Measurements from ENCODE around the gene GPR132. TPM values are rescaled to one million over a fixed set of nuclear protein-coding genes. Genes with fewer than 3 reads are reported as not detected.

GPR132 gene
- total RNA-seq, 1 experiment from 2014 or later: not detected

GRCh38 chr14:105023791-105024480 lies 41.3 kb downstream of the GPR132 start:
- Histone ChIP-seq H3K27me3 (no peaks in the 10 kb centered on the region), H3K9me3 (no peaks in the 10 kb centered on the region), H3K4me3 (no peak overlapping the region), H3K36me3 (peaks cover 9% of the 10 kb centered on the region)
- peak; percentile 15 for DNase-seq

GRCh38 chr14:105023144-105023543 lies 42.1 kb downstream of the GPR132 start:
- Histone ChIP-seq H3K36me3 (peaks cover 9% of the 10 kb centered on the region), H3K4me3 (no peak overlapping the region), H3K27me3 (no peaks in the 10 kb centered on the region), H3K9me3 (no peaks in the 10 kb centered on the region)
- peak; percentile 19 for DNase-seq

- Histone ChIP-seq H3K36me3 (peaks cover 9% of the 10 kb centered on the region), H3K27me3 (no peaks in the 10 kb centered on the region), H3K9me3 (no peaks in the 10 kb centered on the region), H3K4me3 (peak overlapping the region; percentile 76)
- no peak for DNase-seq
Measured at GRCh38 chr14:105022276-105022670, 43.0 kb downstream of the GPR132 start.

GRCh38 chr14:105021656-105022275 lies 43.5 kb downstream of the GPR132 start:
- H3K4me3 ChIP-seq: peak overlapping the region; percentile 76
- H3K27me3 ChIP-seq: no peaks in the 10 kb centered on the region
- peaks cover 10% of the 10 kb centered on the region for H3K36me3 ChIP-seq
- DNase-seq: peak; percentile 30
- no peaks in the 10 kb centered on the region for H3K9me3 ChIP-seq

GRCh38 chr14:105020815-105021655 lies 44.2 kb downstream of the GPR132 start, which contains the start of gene CDCA4:
TSS of gene CDCA4 (minus strand) at chr14:105021083. CDS start at chr14:105011929, 9,154 bp downstream.
- DNase-seq: peak; percentile 92
- Histone ChIP-seq H3K4me3 (peak within 1 kb of the TSS; percentile 76), H3K9me3 (no peaks in the 10 kb centered on the region), H3K27me3 (no peaks in the 10 kb centered on the region), H3K36me3 (peaks cover 15% of the 10 kb centered on the region)

- H3K4me3 ChIP-seq: peak overlapping the region; percentile 72
- no peak for DNase-seq
- no peaks in the 10 kb centered on the region for H3K9me3 ChIP-seq
- H3K27me3 ChIP-seq: no peaks in the 10 kb centered on the region
- peaks cover 18% of the 10 kb centered on the region for H3K36me3 ChIP-seq
Measured at GRCh38 chr14:105019861-105020814, 45.1 kb downstream of the GPR132 start.

DNA sequence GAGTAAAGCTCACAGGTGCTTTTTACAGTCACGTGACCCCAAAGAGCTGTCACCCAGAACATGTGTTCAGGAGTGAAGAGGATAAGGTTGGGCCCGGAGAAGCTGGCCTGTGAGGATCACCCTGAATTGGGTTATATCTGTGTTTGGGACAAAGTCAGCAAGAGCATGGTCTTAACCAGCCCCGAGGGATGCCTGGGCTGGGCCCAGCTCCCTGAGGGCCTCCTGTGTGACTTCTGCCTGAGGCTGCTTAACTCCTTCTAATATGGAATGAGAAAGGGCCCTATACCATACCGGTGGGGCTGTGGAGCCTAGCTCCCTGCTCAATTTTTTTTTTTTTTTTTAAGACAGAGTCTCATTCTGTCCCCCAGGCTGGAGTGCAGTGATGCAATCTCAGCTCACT lies 46.8 kb downstream of the GPR132 start:
- DNase-seq: no peak
- H3K4me3 ChIP-seq: peak overlapping the region; percentile 72; the same call in 1 of the 2 replicates
- peaks cover 18% of the 10 kb centered on the region for H3K36me3 ChIP-seq
- no peaks in the 10 kb centered on the region for H3K9me3 ChIP-seq
- no peaks in the 10 kb centered on the region for H3K27me3 ChIP-seq

GRCh38 chr14:105015905-105016304 lies 49.3 kb downstream of the GPR132 start:
- no peak overlapping the region for H3K4me3 ChIP-seq
- no peak for DNase-seq

GRCh38 chr14:105015242-105015641 lies 50.0 kb downstream of the GPR132 start:
- Histone ChIP-seq H3K4me3 (no peak overlapping the region), H3K9me3 (no peaks in the 10 kb centered on the region), H3K27me3 (no peaks in the 10 kb centered on the region), H3K36me3 (peaks cover 30% of the 10 kb centered on the region)
- no peak for DNase-seq

More at GRCh38 chr14:105015905-105016304, 49.3 kb downstream of the GPR132 start:
- Histone ChIP-seq H3K27me3 (no peaks in the 10 kb centered on the region), H3K9me3 (no peaks in the 10 kb centered on the region), H3K36me3 (peaks cover 24% of the 10 kb centered on the region)

DNA sequence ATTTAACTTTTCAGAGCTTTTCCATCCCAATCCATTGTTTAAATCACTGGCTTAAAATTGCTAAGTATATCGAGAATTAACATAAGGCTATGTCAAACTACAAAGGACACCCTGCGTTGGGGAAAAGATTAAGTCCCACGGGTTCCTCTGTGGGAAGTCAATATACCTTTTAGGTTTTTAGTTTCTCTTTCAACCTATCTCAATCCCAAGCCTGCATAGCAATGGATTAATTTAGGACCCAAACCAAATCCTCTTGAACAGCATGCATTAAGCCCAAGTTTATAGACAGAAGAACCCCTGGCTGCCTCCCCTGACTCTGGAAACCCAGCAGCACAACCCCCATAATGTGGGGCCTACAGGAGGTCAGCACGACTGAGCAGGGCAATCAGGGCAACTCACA lies 50.6 kb downstream of the GPR132 start:
- DNase-seq: no peak
- Histone ChIP-seq H3K36me3 (peaks cover 31% of the 10 kb centered on the region), H3K27me3 (no peaks in the 10 kb centered on the region), H3K4me3 (no peak overlapping the region), H3K9me3 (no peaks in the 10 kb centered on the region)

GRCh38 chr14:105014032-105014431 lies 51.2 kb downstream of the GPR132 start:
- no peaks in the 10 kb centered on the region for H3K9me3 ChIP-seq
- peaks cover 30% of the 10 kb centered on the region for H3K36me3 ChIP-seq
- H3K4me3 ChIP-seq: no peak overlapping the region
- no peak for DNase-seq
- no peaks in the 10 kb centered on the region for H3K27me3 ChIP-seq

DNA sequence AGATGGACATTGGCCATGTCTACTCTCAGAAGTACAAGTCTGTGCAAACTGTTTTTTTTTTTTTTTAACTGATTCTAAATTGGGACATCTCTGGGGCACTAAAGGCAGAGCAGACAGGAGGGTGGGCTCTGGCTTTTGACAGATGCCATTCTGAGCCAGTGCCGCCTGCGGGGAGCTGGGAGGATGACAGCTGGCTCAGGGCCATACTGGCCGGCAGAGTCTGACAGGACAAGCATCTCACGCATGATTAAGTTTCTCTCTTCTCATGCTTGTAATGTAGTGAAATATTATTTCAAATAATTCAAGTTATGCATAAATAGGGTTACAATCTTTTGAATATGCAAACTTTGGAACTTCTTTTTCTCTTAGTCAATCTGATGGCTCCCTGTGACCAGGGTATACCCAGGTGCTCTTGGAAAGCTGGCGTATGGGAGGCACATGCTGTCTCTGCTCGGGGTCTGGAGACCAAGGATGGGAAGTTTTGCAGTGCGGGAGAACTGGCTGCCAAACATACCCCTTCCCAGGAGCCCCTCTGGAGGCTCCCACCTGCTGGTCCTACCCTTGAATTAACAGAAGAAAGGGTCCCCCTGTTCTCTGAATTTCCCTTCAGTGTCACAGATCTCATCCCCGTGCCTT lies 52.0 kb downstream of the GPR132 start:
- H3K36me3 ChIP-seq: peaks cover 36% of the 10 kb centered on the region
- no peaks in the 10 kb centered on the region for H3K9me3 ChIP-seq
- H3K27me3 ChIP-seq: no peaks in the 10 kb centered on the region
- DNase-seq: no peak
- H3K4me3 ChIP-seq: no peak overlapping the region

DNA sequence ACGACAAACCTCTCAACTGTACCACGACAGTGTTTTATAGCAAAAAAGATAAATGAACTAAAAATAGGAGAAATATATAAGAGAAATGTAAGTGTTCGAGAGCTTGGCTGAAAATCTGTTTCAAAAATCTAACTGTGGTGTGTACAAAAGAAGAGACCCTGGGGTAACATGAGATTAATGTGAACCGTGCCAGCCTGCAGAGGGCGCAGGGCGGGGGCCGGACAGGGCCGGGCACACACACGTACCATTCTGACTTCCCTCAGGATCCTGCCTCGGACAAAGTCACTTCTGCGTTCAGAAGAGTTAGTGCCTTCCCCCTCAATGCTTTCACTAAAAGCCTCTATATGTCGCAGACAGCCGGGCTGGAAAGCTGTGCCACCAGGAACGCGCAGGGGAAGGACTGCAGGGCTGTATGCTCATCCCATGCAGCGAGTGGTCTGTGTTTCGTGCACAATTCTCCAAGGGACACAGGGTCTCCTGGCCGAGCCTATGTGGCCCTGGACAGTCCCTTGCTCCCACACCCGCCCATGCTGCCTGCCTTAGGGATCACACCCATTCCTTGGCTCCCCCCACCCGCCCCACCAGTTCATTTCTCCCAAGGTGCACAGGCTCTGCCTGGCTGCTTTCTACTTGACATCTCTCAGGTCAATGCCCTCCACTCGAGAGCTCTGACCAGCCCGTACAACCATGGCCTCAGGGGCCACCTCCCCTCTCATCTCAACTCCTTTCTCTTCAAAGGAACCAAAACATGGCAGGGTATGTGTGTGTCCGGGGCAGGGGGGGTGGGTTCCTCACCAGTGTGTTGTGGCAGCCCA lies 52.9 kb downstream of the GPR132 start:
- no peak for DNase-seq
- Histone ChIP-seq H3K36me3 (peaks cover 39% of the 10 kb centered on the region), H3K4me3 (no peak overlapping the region), H3K27me3 (no peaks in the 10 kb centered on the region), H3K9me3 (no peaks in the 10 kb centered on the region)

GRCh38 chr14:105011312-105011990 lies 53.8 kb downstream of the GPR132 start:
- H3K9me3 ChIP-seq: no peaks in the 10 kb centered on the region
- H3K27me3 ChIP-seq: no peaks in the 10 kb centered on the region
- H3K4me3 ChIP-seq: no peak overlapping the region
- H3K36me3 ChIP-seq: peaks cover 36% of the 10 kb centered on the region
- no peak for DNase-seq

DNA sequence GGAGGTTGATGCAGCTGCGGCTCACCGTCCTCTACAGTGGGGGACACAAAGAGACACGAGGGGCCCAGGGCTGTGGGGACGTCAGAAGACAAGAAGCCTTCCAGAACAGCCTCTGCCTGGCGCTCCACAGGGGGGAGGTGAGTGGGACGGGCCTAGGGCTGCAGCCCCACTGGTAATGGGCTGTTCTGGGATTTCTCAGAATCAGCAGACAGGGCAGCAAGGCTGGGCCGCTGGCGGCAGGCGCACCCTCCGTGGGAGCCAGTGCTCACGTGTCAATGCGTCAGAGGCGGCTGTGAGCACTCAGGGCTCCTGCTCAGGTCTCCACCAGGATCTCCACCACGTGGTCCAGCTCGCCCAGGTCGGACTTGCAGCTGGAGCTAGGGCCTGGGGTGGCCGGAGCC lies 54.3 kb downstream of the GPR132 start:
- peaks cover 32% of the 10 kb centered on the region for H3K36me3 ChIP-seq

More for the DNA sequence above, 54.3 kb downstream of the GPR132 start:
- Histone ChIP-seq H3K27me3 (no peaks in the 10 kb centered on the region), H3K9me3 (no peaks in the 10 kb centered on the region), H3K4me3 (no peak overlapping the region)
- no peak for DNase-seq
